ENCODE data around the gene RGS4.

RGS4 gene

GRCh38 chr1:163035446-163036249 lies 33.5 kb upstream of the RGS4 start:
- Histone ChIP-seq H3K23ac (ENCODE audit: low read length in 2 of 2) (no peak overlapping the region), H4K8ac (ENCODE audit: low read length) (no peak overlapping the region), H4K91ac (ENCODE audit: low read length) (no peak overlapping the region), H3K9ac (ENCODE audit: low read length) (peak overlapping the region; percentile 68), H3K4me3 (ENCODE audit: insufficient read depth in 1 of 2, low read depth in 1 of 2, low read length in 2 of 2) (peak overlapping the region in 1 of 2 experiments; percentile 49), H2AK5ac (ENCODE audit: low read length, severe bottlenecking) (peak overlapping the region; percentile 66), H3K14ac (ENCODE audit: low read length in 2 of 2) (no peak overlapping the region), H3K4ac (ENCODE audit: low read depth in 1 of 2, low read length in 2 of 2) (no peak overlapping the region), H3K4me1 (ENCODE audit: control insufficient read depth, insufficient read depth, low read depth, low read length) (peaks cover 2% of the 10 kb centered on the region), H3K9me3 (ENCODE audit: control insufficient read depth, low read length) (no peaks in the 10 kb centered on the region), H3K79me1 (replicated peaks; ENCODE audit: low read length, poor library complexity, severe bottlenecking) (no peaks in the 10 kb centered on the region), H2BK12ac (ENCODE audit: low read length in 2 of 2) (peak overlapping the region in 1 of 2 experiments; percentile 18), H3K27ac (ENCODE audit: low read length, poor library complexity, severe bottlenecking) (peak overlapping the region; percentile 89), H3K36me3 (ENCODE audit: control insufficient read depth in 1 of 2, insufficient read depth in 2 of 2, low read depth in 1 of 2, low read length in 2 of 2) (no peaks in the 10 kb centered on the region), H2BK5ac (ENCODE audit: low read depth, low read length, poor library complexity, severe bottlenecking) (no peak overlapping the region), H3K18ac (ENCODE audit: low read depth in 1 of 2, low read length in 2 of 2) (peak overlapping the region in 1 of 2 experiments; percentile 48), H2AFZ (ENCODE audit: low read depth, low read length) (no peak overlapping the region), H2BK15ac (ENCODE audit: low read depth, poor library complexity, severe bottlenecking) (no peak overlapping the region), H3K4me2 (ENCODE audit: low read length, poor library complexity, severe bottlenecking) (no peak overlapping the region), H3K27me3 (ENCODE audit: control insufficient read depth in 1 of 2, insufficient read depth in 1 of 2, low read length in 2 of 2) (no peaks in the 10 kb centered on the region), H2BK120ac (ENCODE audit: low read depth, low read length) (no peak overlapping the region)
- peak; percentile 61 for DNase-seq
- WGBS: 0% methylated on average over 2 of the region's 3 CpGs

GRCh38 chr1:163036671-163037070 lies 32.5 kb upstream of the RGS4 start:
- no peak overlapping the region for H3K14ac ChIP-seq (ENCODE audit: low read length in 2 of 2)
- no peak overlapping the region for H3K4me2 ChIP-seq (ENCODE audit: low read length, poor library complexity, severe bottlenecking)
- no peak overlapping the region for H2BK15ac ChIP-seq (ENCODE audit: low read depth, poor library complexity, severe bottlenecking)
- H3K4me3 ChIP-seq (ENCODE audit: insufficient read depth in 1 of 2, low read depth in 1 of 2, low read length in 2 of 2): no peak overlapping the region
- peak overlapping the region; percentile 68 for H3K9ac ChIP-seq (ENCODE audit: low read length)
- H3K27ac ChIP-seq (ENCODE audit: low read length, poor library complexity, severe bottlenecking): peak overlapping the region; percentile 89
- H4K91ac ChIP-seq (ENCODE audit: low read length): no peak overlapping the region
- no peak overlapping the region for H2BK12ac ChIP-seq (ENCODE audit: low read length in 2 of 2)
- peak overlapping the region in 1 of 2 experiments; percentile 43 for H3K18ac ChIP-seq (ENCODE audit: low read depth in 1 of 2, low read length in 2 of 2)
- WGBS: 36% methylated on average over 1 of the region's 1 CpG
- H2BK120ac ChIP-seq (ENCODE audit: low read depth, low read length): no peak overlapping the region
- H3K23ac ChIP-seq (ENCODE audit: low read length in 2 of 2): no peak overlapping the region
- H3K79me1 ChIP-seq (replicated peaks; ENCODE audit: low read length, poor library complexity, severe bottlenecking): no peaks in the 10 kb centered on the region
- no peak overlapping the region for H2AFZ ChIP-seq (ENCODE audit: low read depth, low read length)
- no peak overlapping the region for H2BK5ac ChIP-seq (ENCODE audit: low read depth, low read length, poor library complexity, severe bottlenecking)
- H3K27me3 ChIP-seq (ENCODE audit: control insufficient read depth in 1 of 2, insufficient read depth in 1 of 2, low read length in 2 of 2): no peaks in the 10 kb centered on the region
- peak overlapping the region in 1 of 2 experiments; percentile 51 for H3K4ac ChIP-seq (ENCODE audit: low read depth in 1 of 2, low read length in 2 of 2)
- peaks cover 2% of the 10 kb centered on the region for H3K4me1 ChIP-seq (ENCODE audit: control insufficient read depth, insufficient read depth, low read depth, low read length)
- no peaks in the 10 kb centered on the region for H3K9me3 ChIP-seq (ENCODE audit: control insufficient read depth, low read length)
- no peaks in the 10 kb centered on the region for H3K36me3 ChIP-seq (ENCODE audit: control insufficient read depth in 1 of 2, insufficient read depth in 2 of 2, low read depth in 1 of 2, low read length in 2 of 2)
- peak overlapping the region; percentile 96 for H2AK5ac ChIP-seq (ENCODE audit: low read length, severe bottlenecking)
- DNase-seq: no peak
- no peak overlapping the region for H4K8ac ChIP-seq (ENCODE audit: low read length)

GRCh38 chr1:163038928-163039706 lies 30.0 kb upstream of the RGS4 start:
- DNase-seq: no peak
- Histone ChIP-seq H3K27me3 (ENCODE audit: control insufficient read depth in 1 of 2, insufficient read depth in 1 of 2, low read length in 2 of 2) (no peaks in the 10 kb centered on the region), H2AFZ (ENCODE audit: low read depth, low read length) (no peak overlapping the region), H3K4me1 (ENCODE audit: control insufficient read depth, insufficient read depth, low read depth, low read length) (peaks cover 2% of the 10 kb centered on the region), H2AK5ac (ENCODE audit: low read length, severe bottlenecking) (no peak overlapping the region), H2BK12ac (ENCODE audit: low read length in 2 of 2) (no peak overlapping the region), H2BK5ac (ENCODE audit: low read depth, low read length, poor library complexity, severe bottlenecking) (no peak overlapping the region), H3K4me3 (ENCODE audit: insufficient read depth in 1 of 2, low read depth in 1 of 2, low read length in 2 of 2) (no peak overlapping the region), H3K4me2 (ENCODE audit: low read length, poor library complexity, severe bottlenecking) (no peak overlapping the region), H3K9ac (ENCODE audit: low read length) (no peak overlapping the region), H3K4ac (ENCODE audit: low read depth in 1 of 2, low read length in 2 of 2) (no peak overlapping the region), H3K18ac (ENCODE audit: low read depth in 1 of 2, low read length in 2 of 2) (no peak overlapping the region), H3K9me3 (ENCODE audit: control insufficient read depth, low read length) (no peaks in the 10 kb centered on the region), H3K14ac (ENCODE audit: low read length in 2 of 2) (no peak overlapping the region), H3K36me3 (ENCODE audit: control insufficient read depth in 1 of 2, insufficient read depth in 2 of 2, low read depth in 1 of 2, low read length in 2 of 2) (no peaks in the 10 kb centered on the region), H4K8ac (ENCODE audit: low read length) (no peak overlapping the region), H3K23ac (ENCODE audit: low read length in 2 of 2) (no peak overlapping the region), H2BK15ac (ENCODE audit: low read depth, poor library complexity, severe bottlenecking) (no peak overlapping the region), H2BK120ac (ENCODE audit: low read depth, low read length) (no peak overlapping the region), H3K79me1 (replicated peaks; ENCODE audit: low read length, poor library complexity, severe bottlenecking) (no peaks in the 10 kb centered on the region), H4K91ac (ENCODE audit: low read length) (no peak overlapping the region), H3K27ac (ENCODE audit: low read length, poor library complexity, severe bottlenecking) (no peak overlapping the region)
- WGBS: no CpG with 5 or more reads among the region's 2 CpGs

GRCh38 chr1:163039707-163040093 lies 29.5 kb upstream of the RGS4 start:
- H3K18ac ChIP-seq (ENCODE audit: low read depth in 1 of 2, low read length in 2 of 2): no peak overlapping the region
- no peak overlapping the region for H3K27ac ChIP-seq (ENCODE audit: low read length, poor library complexity, severe bottlenecking)
- H3K79me1 ChIP-seq (replicated peaks; ENCODE audit: low read length, poor library complexity, severe bottlenecking): no peaks in the 10 kb centered on the region
- H3K27me3 ChIP-seq (ENCODE audit: control insufficient read depth in 1 of 2, insufficient read depth in 1 of 2, low read length in 2 of 2): no peaks in the 10 kb centered on the region
- WGBS: no CpG with 5 or more reads among the region's 2 CpGs
- H2BK120ac ChIP-seq (ENCODE audit: low read depth, low read length): no peak overlapping the region
- H4K8ac ChIP-seq (ENCODE audit: low read length): no peak overlapping the region
- no peak overlapping the region for H2BK15ac ChIP-seq (ENCODE audit: low read depth, poor library complexity, severe bottlenecking)
- no peaks in the 10 kb centered on the region for H3K36me3 ChIP-seq (ENCODE audit: control insufficient read depth in 1 of 2, insufficient read depth in 2 of 2, low read depth in 1 of 2, low read length in 2 of 2)
- DNase-seq: no peak
- no peak overlapping the region for H2AFZ ChIP-seq (ENCODE audit: low read depth, low read length)
- no peak overlapping the region for H2AK5ac ChIP-seq (ENCODE audit: low read length, severe bottlenecking)
- no peak overlapping the region for H3K9ac ChIP-seq (ENCODE audit: low read length)
- H3K4me3 ChIP-seq (ENCODE audit: insufficient read depth in 1 of 2, low read depth in 1 of 2, low read length in 2 of 2): no peak overlapping the region
- H4K91ac ChIP-seq (ENCODE audit: low read length): no peak overlapping the region
- no peak overlapping the region for H3K14ac ChIP-seq (ENCODE audit: low read length in 2 of 2)
- H3K4me2 ChIP-seq (ENCODE audit: low read length, poor library complexity, severe bottlenecking): no peak overlapping the region
- no peak overlapping the region for H3K4ac ChIP-seq (ENCODE audit: low read depth in 1 of 2, low read length in 2 of 2)
- H3K4me1 ChIP-seq (ENCODE audit: control insufficient read depth, insufficient read depth, low read depth, low read length): no peaks in the 10 kb centered on the region
- no peak overlapping the region for H3K23ac ChIP-seq (ENCODE audit: low read length in 2 of 2)
- no peak overlapping the region for H2BK5ac ChIP-seq (ENCODE audit: low read depth, low read length, poor library complexity, severe bottlenecking)
- no peaks in the 10 kb centered on the region for H3K9me3 ChIP-seq (ENCODE audit: control insufficient read depth, low read length)
- H2BK12ac ChIP-seq (ENCODE audit: low read length in 2 of 2): no peak overlapping the region

Data from mesenchymal stem cell (in vitro differentiated cells and primary cell).